Pons (tissue), 1 donor: ENCODE results near the gene ARSG.

Experiments used
- DNase-seq: peaks from one replicate; pipeline ENCODE4 v3.0.0-alpha.2; 2016; ENCODE audit warnings: low spot score

ARSG gene

DNA sequence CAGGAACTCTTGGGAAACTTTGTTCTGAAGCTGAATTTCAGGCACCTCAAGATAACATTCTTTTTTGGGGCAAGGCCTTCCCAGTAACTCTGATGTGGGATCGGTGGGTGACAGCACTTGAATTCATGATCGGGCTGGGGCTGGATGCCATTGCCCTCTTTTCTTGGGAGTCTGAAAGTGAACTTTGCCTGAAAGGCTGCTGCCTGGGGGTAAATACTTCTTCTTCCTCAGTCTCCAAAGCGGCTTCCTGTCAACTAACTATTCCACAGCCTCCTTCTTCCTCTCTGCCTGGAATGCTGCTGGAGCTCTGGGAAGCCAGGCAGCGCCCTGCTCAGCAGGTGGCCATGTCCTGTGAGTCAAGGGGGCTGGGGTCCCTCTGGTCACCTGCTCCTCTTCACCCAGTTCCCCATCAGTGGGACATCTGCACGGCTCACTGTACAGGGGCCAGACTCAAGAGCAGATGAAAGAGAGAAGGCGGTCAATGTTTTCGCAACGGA is 86.5 kb downstream of the ARSG start:
- DNase-seq = no peak

DNA sequence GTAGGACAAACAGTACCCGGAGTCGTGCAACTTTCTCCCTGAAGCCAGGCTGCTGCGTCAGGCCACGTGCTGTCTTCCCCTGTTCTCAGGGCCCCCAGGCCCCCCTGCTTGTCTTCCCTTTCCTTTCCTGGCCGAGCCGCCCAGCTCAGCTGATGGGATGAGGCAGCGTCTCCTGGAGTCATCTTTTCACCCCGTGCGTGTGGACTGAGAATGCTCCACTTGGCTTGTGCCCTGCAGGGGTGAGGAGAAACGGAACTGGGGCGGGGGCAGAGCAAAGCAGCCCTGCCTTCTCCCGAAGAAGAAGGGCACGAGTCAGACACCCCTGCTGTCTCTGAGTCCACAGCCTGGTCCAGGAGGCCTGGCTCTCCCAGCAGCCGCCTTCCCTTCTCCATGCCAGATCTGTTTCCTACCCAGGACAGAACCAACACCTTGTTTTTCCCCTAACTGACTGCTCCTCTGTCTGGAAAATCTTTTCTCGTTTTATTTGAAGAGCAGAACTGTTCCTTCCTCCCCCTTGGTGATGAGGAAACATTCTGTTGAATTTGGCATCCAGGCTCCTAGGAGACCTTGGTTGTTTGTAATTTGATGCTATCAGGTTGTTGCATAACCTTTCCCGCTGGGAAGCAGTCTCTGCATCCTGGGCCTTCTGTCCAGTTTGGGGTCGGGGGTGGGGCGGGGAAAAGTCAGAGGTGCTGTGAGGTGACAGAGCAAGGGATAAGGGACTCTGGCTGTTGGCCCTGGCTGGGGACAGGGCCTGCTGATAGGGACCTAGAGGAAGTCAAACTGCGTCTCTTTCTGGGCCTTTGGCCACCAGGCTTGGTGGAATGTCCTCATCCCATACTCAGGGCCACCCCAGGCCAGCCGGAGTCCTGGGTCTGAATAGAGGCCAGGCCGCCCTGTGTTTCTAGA is 87.2 kb downstream of the ARSG start:
- peak; percentile 49 for DNase-seq

DNA sequence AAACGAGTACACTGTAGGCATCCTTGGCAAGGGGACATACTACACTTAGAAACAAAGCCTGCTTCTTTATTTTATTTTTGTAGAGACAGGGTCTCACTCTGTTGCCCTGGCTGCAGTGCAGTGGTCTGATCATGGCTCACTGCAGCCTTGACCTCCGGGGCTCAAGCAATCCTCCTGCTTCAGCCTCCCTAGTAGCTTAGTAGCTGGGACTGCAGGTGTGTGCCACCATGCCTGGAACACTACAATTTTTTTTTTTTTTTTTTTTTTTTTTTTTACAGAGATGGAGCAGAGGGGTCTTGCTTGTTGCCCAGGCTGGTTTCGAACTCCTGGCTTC is 87.8 kb downstream of the ARSG start:
- no peak for DNase-seq

DNA sequence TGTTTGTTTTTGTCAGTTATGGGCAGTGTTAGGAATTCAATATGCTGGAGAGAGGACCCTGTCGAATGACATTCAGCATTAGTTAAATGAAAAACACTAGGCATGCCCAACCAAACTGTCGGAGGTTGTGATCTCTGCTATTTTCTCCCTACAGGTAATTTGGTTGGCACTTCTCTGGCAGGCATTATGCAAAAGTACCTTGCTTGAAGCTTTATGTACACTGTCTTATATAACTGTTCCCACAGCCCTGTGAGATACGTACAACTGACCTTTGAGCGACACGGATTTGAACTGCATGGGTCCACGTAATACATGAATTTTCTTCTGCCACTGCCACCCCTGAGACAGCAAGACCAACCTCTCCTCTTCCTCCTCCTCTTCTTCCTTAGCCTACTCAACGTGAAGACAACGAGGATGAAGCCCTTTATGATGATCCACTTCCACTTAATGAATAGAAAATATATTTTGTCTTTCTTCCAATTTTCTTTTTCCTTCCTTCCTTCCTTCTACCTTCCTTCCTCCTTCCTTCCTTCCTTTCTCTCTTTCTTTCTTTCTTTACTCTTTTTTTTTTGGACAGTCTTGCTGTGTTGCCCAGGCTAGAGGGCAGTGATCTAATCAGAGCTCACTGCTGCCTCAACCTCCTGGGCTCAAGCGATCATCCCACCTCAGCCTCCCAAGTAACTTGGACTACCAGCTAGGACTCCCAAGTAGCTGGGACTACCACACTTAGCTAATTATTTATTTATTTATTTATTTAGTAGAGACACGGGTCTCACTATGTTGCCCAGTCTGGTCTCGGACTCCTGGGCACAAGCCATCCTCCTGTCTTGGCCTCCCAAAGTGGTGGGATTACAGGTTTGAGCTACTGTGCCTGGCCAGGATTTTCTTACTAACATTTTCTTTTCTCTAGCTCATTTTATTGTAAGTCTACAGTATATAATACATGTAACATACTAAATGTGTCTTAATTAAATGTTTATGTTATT is 88.7 kb downstream of the ARSG start:
- no peak for DNase-seq

DNA sequence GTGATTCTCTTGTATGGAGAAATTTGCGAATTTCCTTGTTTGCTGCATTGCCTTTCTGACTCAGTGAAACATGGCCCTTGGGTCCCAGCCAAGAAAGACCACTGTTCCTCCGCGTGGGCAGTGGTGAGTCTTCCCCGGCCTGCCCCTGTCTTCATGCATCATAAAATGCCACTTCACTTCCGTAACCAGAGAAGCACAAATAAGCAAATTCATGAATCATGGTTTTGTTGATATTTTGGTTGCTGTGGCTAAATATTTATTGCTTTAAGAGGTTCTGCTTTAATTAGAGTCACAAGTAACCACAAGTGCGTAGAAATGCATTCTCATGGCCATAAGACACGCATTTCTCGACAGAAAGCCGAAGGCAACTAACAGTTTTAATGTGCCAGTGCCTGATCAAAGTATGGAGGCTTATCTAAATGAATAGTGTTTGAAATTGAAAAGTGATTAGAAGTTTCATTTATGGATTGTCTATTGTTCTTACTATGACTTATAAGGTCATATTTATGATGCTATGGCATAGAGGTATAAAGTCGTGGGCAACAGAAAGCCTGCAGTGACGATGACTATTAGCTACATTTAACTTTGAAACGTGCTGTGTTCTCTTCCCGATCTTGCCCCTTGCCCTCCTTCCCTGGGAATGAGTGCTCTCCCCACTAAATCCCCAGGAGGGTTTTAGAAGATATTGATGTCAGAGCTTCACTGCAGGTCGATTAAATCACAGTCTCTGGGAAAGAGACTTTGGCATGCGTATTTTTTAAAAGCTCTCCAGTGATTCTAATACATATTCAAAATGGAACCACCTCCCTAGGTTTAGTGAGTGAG is 90.0 kb downstream of the ARSG start:
- no peak for DNase-seq

DNA sequence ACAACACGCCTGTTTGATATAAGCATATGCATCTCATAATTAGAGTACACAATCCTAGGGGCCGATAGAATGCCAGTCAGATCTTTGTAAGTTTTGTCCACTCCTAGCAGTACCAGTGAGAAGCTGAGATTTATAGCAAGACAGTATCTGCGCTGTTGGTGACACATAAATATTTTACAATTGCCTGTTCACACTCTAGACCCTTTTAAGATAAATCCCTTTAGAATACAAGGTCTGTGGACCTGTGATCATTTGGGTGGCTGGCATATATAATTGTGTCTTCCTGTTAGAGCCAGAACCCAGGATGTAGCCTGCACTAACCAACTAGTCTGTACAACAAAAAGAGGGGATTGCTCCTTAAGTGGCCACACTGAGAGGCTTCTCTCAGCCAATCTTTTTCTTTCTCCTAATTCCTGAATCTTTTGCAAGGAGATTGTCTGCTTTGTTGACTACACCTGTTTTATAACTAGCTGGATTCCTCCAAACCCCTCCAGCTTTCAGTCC is 91.3 kb downstream of the ARSG start:
- DNase-seq = no peak

DNA sequence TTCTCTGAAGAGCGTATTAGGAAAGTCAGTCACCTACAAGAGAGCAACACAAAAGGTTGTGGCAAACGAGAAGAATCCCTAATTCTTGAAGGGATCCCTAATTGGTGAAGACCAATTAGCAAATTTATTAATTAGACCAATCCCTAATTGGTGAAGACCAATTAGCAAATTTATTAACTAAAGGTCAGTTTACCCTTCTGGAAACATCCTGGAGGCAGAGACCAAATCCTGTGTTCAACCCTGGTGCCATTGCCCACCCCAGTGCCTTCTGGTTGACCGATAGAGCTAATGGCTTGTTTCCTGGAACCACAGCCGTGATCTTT is 91.8 kb downstream of the ARSG start:
- DNase-seq = no peak

DNA sequence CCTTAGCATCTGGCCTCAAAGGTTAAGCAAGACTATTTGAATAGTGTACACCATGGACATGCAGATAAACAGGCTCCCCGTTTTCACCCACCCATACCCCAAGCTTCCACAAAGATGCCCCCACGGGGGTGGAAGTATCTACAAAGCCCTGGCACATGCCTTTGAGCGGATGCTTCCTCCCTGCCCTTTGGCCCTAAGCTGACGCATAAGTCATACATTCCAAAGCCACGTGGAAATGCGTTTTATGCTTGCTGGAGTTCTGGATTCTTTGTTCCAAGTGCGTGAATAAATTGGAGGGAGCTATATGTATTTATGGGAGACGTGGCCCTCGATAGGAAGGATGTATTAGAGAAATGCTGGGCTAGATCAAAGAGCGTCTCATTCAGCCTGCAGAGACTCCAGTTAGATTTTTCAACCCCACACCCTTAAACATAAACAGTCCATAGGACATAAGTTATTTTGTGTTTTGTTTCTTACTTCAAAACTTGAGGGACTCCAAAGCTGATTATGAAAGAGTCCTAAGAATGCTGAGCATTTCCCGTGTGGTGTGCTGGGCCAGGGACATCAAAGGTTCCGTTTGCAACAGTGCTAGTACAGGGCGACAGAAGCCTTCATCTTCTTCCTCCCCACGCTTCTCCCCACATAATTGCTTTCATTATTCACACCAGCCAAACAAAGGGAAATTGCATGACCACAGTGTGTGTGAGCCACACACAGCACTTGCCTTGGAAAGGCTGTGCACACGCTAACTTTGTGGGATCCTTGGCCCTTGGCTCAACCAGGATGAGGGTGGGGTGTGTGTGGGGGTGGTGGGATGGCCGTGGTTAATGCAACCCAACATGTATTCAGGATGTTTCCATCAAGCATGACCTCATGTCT is 92.4 kb downstream of the ARSG start:
- no peak for DNase-seq

DNA sequence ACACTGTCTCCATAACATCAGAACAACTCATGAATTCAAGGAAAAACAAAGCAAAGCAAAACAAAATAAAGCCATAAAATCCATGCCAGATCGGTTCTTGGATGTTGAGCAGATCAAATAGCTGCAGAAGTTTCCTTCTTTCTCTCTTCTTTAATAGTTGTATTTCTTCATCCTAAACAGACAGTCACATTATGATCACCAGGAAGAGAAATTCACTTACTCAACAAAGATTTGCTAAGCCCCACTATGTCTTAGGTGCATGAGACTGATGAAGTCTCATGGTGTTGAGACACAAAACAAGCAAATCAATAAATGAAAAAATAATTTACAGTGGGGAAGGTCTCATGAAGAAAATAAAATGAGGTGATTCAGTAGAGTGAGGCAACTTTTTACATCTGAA is 93.2 kb downstream of the ARSG start:
- DNase-seq = no peak

DNA sequence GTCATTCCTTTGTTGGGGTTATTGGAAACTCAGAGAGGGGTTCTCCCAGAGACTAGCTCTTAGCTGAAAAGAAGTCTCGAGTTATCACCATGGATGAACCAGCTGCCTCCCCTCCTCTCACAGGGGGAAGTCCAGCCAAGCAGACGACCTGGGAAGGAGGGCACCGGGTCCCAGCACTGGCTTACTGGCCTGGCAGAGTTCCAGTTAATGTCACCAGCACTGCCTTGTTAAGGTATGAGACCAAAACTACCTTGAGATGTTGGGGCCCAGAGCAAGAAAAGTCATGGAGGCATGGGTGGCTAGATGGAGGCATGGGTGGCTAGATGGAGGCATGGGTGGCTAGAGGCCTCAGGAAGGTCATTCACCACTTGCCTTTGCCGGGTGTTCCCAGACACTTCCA is 93.6 kb downstream of the ARSG start:
- DNase-seq = no peak

DNA sequence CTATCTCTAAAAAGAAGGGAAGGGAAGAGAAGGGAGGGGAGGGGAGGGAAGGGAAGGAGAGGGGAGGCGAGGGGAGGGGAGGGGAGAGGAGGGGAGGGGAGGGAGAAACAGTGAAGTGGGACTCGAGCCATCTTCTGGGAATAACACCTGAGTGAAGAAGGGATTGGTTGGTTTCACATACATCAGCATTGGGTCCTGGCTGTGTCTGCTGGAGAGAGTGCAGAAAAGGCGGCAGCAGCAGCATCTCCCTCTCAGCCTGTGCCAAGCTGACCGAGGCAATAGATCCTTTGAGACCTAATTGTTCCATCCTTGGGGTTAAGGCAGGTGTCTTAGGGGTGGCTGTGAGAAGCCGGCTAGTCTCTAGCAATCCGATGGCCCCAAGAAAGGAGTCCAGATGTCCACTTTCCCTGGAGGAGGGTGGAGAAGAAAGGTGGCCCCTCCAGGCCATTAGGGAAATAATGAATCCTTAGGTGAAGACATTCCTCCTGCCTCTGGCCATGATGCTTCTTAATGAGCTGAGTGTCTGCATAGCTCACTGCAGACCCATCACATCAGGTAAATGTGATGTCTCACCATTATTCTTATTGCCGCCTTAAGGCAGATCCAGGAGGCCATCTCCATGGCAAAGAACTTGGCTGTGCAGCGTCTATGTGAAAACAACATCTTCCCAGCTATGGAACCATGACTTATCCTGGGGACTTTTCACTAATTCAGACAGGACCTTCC is 94.4 kb downstream of the ARSG start:
- no peak for DNase-seq

DNA sequence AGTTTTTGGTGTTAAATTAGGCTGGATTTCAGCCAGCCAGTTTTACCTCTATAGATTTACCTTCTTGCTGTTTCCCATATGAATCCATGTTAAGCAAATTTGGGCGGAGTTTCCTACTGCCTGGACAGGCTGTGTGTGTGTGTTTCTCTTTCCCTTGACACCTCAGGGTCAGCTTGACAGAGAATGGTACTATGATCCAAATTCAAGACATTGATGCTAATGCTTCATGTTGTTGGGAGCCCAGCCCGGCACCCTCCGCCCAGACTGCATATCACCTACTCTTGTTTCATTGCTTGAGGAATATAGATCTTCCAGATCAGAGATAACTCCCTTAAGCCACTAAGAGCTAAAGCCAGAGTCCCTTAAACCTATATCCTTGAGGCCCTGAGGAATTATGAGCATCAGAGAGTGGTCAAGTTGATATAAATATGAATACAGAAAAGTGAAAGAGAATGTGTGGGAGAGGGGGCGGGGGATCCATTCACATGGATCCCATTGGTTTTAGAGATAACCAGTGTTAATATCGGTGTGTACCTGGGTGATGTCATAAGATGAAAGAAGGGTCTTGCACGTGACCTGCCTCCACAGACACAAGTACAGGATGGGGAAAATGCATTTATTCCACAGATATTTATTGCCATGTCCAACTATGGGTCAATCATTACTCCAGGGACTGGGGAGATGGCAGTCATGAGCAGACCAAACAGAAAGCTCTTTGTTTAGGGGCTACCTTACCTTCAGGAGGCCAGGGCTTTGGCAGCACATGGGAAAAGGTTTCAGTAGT is 96.3 kb downstream of the ARSG start:
- no peak for DNase-seq

DNA sequence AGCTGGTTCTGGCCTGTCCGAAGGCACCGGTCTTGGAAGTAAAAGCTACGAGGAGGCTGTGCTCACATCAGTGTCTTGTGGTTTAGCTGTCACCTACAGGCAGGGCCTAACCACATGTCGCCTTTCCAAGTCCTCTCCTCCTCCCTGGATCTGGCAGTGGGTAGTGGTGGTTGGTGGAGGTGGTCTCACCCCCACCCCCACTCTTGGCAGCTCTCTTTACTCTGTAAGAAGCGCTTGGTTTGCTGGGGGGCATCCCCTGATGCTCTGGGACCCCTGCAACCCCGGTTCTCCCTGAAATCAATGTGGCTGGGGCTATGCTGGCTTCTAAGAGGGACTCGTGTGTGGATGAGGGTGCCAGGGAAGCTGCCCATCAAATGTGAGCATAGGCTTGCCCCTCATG is 97.7 kb downstream of the ARSG start:
- no peak for DNase-seq

DNA sequence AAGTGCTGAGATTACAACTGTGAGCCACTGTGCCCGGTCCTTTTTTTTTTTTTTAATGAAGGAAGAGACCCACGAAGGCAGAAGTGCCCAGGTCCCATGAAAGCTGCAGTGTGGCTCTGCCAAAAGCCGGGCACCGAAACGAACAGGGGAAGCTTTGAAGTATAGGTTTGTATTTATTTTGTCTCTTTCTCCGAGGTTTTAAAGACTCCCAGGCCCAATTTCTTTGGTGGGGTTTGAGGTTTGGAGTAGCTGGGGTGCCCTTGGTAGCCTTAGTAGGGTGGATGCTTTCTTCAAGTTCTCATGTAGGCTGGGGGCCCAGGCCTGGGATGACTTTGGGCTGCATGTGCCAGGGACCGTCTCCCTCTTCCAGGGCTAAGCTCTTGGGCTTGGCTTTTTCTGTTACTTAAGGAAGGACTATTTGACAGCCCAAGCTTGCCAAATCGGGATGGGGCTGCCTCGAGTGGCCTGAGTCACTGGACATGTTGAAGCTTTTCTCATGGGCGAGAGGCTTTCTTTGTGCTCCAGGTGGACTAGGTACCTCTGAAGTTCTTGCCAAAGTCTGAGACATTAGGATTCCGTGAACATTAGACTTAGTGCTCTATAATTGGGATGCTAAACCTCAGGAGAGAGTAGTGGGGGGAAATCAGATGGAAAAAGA is 99.7 kb downstream of the ARSG start:
- DNase-seq = no peak

DNA sequence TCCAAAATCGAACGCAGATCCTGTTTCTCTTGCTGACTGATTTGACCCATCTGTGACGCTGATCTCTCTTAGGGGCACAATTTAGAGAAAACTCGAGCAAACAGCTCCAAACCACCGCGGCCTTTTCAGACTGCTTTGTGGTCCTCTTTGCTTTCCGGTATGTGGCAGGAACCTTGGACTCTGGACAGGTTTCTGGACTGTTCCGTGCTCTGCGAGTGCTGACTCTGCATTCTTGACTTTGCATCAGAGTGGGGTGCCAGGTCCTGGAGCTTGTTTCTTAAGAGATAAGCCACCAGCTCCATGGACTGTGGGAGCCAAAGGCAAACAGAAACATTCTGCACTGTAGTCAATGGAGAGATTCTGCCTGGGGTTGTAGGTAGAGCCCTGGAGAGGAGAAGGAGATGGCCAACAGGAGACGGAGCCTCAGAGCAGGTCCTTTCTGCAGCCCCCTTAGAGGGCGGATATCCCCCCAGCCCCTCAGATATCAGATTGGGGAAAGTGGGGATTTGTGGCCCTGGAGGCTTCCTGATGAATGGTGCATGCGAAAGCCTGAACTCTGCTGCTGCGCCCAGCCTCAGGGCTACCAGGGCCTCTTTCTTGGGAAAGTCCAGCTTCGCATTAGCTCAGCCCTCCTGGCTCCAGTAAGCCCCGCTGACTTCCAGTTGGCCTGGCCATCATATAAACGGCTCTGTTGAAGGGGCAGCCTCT is 100.4 kb downstream of the ARSG start:
- no peak for DNase-seq

DNA sequence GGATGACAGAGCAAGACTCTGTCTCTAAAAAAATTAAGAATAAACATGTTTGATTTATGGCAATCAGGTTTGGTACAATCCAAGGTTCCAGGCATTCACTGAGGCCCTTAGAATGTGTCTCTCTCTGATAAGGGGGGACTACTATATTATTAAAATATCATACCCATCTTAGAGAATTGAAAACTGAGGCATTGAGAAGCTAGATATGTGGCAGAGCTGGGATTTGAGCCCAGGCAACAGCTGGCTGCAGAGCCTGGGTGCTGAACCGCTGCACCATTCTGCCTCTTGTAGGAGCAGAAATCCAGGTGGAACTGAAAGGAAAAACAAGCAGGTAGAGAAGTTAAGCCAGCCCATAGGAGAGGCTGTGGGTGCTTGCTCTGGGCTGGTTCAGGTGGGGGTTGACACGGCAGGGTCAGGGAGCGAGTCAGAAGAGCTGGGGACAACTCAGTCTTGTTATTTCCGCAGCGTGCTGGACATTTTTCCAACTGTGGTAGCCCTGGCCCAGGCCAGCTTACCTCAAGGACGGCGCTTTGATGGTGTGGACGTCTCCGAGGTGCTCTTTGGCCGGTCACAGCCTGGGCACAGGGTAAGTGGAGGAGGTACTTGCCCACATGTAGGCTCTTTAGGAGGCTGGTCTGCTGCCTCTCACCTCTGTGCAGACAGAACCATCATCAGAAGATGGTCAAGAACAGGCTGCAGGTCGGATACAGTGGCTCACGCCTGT is 103.5 kb downstream of the ARSG start:
- DNase-seq = no peak
